22Rv1 (cell line): ENCODE measurements around the gene MBOAT7.

Experiments
- CTCF ChIP-seq: fragments of 450-650 bp; IDR thresholded peaks from 2 replicates; pipeline ENCODE4 v1.5.1; 2017; ENCODE audit warnings: mild to moderate bottlenecking
- ZFX ChIP-seq: fragments of 450-650 bp; IDR thresholded peaks from 2 replicates; pipeline ENCODE4 v1.6.1; 2017; ENCODE audit warnings: antibody characterized with exemption, borderline replicate concordance

DNA sequence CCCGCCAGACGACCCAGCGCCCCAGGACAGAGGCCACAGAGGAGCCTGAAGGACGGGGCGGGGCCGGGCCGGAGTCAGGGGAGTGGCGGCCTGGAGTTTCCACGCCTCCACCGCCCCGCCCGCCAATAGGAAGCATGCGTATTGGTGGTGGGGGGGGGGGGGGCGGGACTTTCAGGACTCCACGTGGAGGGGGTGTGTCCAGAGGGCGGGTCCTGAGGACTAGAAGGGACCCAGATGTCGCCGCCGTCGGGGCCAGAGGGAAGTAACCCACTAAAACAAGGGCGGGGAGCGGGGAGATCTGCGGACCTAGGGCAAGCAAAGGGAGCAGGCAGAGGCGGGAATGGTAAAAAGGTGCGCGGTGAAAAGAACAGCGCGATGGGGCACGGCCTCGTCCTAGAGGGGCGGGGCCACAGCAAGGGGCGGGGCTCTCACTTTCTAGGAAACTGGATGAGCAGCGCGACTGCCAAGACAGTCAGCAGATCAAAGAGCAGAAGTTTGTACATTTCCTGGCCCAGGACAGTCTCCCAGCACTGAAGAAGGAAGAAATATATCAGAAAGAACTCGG lies 27.1 kb downstream of the MBOAT7 start:
- TF ChIP-seq CTCF: no peak
- no peak for TF ChIP-seq ZFX
